ENCODE data around the gene COL27A1. TPM values are rescaled to one million over a fixed set of nuclear protein-coding genes. Genes with fewer than 3 reads are reported as not detected.
"Not testable (repeated sequence)": the region's sequence is repeated elsewhere in the genome, so short reads cannot be mapped to it uniquely, and the experiment has no call there.

Gene COL27A1
- total RNA-seq, 2 donors from 2014 or later = 1.3 to 2.4 TPM

GRCh38 chr9:114319147-114319546 lies 163.8 kb downstream of the COL27A1 start:
- H3K27me3 Mint-ChIP-seq (ENCODE audit: low read depth) = peaks cover 7% of the 10 kb centered on the region
- H3K27ac Mint-ChIP-seq = no peak overlapping the region
- ATAC-seq (replicated peaks in 1 of 2) = no peak
- no peaks in the 10 kb centered on the region for H3K9me3 Mint-ChIP-seq
- H3K4me3 Mint-ChIP-seq = peak overlapping the region in 1 of 2 donors; percentile 4
- H3K4me1 Mint-ChIP-seq (ENCODE audit: low read depth) = peaks cover 32% of the 10 kb centered on the region
- H3K36me3 Mint-ChIP-seq (ENCODE audit: insufficient read depth in 2 of 2) = no peaks in the 10 kb centered on the region
- DNase-seq = no peak

- ATAC-seq (replicated peaks in 1 of 2) (peak in 1 of 2 donors; percentile 65), DNase-seq (peak in 1 of 2 donors; percentile 51)
- not testable (repeated sequence) for H3K36me3 Mint-ChIP-seq (ENCODE audit: insufficient read depth in 2 of 2); H3K27me3 Mint-ChIP-seq (ENCODE audit: low read depth); H3K9me3 Mint-ChIP-seq
- Mint-ChIP-seq H3K4me1 (ENCODE audit: low read depth) (peaks cover 32% of the 10 kb centered on the region), H3K4me3 (peak overlapping the region in 1 of 2 donors; percentile 34), H3K27ac (peak overlapping the region; percentile 42)
Observed at GRCh38 chr9:114320710-114321109, 165.4 kb downstream of the COL27A1 start.

- ATAC-seq (replicated peaks in 1 of 2) (peak; percentile 33 to 61), DNase-seq (peak; percentile 62 to 72)
- H3K9me3 Mint-ChIP-seq = no peaks in the 10 kb centered on the region
- H3K4me1 Mint-ChIP-seq (ENCODE audit: low read depth) = peaks cover 32% of the 10 kb centered on the region
- peak overlapping the region in 1 of 2 donors; percentile 71 for H3K4me3 Mint-ChIP-seq
- H3K36me3 Mint-ChIP-seq (ENCODE audit: insufficient read depth in 2 of 2) = no peaks in the 10 kb centered on the region
- peak overlapping the region; percentile 82 for H3K27ac Mint-ChIP-seq
- peaks cover 7% of the 10 kb centered on the region for H3K27me3 Mint-ChIP-seq (ENCODE audit: low read depth)
Observed at GRCh38 chr9:114321759-114322158, 166.4 kb downstream of the COL27A1 start.

- H3K27ac Mint-ChIP-seq = peak overlapping the region; percentile 82
- H3K4me3 Mint-ChIP-seq = peak overlapping the region in 1 of 2 donors; percentile 71
- not testable (repeated sequence) for H3K36me3 Mint-ChIP-seq (ENCODE audit: insufficient read depth in 2 of 2); H3K27me3 Mint-ChIP-seq (ENCODE audit: low read depth); H3K9me3 Mint-ChIP-seq; DNase-seq
- H3K4me1 Mint-ChIP-seq (ENCODE audit: low read depth) = peaks cover 32% of the 10 kb centered on the region
- peak in 1 of 2 donors; percentile 25 for ATAC-seq (replicated peaks in 1 of 2)
Observed at GRCh38 chr9:114322160-114322818, 167.0 kb downstream of the COL27A1 start.

GRCh38 chr9:114322831-114323531 lies 167.6 kb downstream of the COL27A1 start, which contains the start of gene ORM1:
Gene ORM1 (plus strand): TSS chr9:114323098. CDS start chr9:114323134, 36 bp downstream.
- H3K36me3 Mint-ChIP-seq (ENCODE audit: insufficient read depth in 2 of 2) = not testable (repeated sequence)
- peak within 1 kb of the TSS in 1 of 2 donors; percentile 71 for H3K4me3 Mint-ChIP-seq

GRCh38 chr9:114323849-114324248 lies 168.5 kb downstream of the COL27A1 start:
- peaks cover 19% of the 10 kb centered on the region for H3K4me1 Mint-ChIP-seq (ENCODE audit: low read depth)
- H3K4me3 Mint-ChIP-seq; ATAC-seq (replicated peaks in 1 of 2); H3K36me3 Mint-ChIP-seq (ENCODE audit: insufficient read depth in 2 of 2); DNase-seq; H3K27me3 Mint-ChIP-seq (ENCODE audit: low read depth); H3K27ac Mint-ChIP-seq; H3K9me3 Mint-ChIP-seq: not testable (repeated sequence)

More at GRCh38 chr9:114322831-114323531, 167.6 kb downstream of the COL27A1 start, which contains the start of gene ORM1:
- DNase-seq; H3K9me3 Mint-ChIP-seq; H3K27me3 Mint-ChIP-seq (ENCODE audit: low read depth): not testable (repeated sequence)
- peak in 1 of 2 donors; percentile 3 for ATAC-seq (replicated peaks in 1 of 2)
- peak within 1 kb of the TSS; percentile 82 for H3K27ac Mint-ChIP-seq
- peaks cover 26% of the 10 kb centered on the region for H3K4me1 Mint-ChIP-seq (ENCODE audit: low read depth)

- peaks cover 12% of the 10 kb centered on the region for H3K4me1 Mint-ChIP-seq (ENCODE audit: low read depth)
Observed at GRCh38 chr9:114324492-114324891, 169.2 kb downstream of the COL27A1 start.

GRCh38 chr9:114324965-114325364 lies 169.6 kb downstream of the COL27A1 start:
- peaks cover 12% of the 10 kb centered on the region for H3K4me1 Mint-ChIP-seq (ENCODE audit: low read depth)
- not testable (repeated sequence) for H3K36me3 Mint-ChIP-seq (ENCODE audit: insufficient read depth in 2 of 2); H3K27me3 Mint-ChIP-seq (ENCODE audit: low read depth); H3K4me3 Mint-ChIP-seq; H3K27ac Mint-ChIP-seq; H3K9me3 Mint-ChIP-seq; DNase-seq
- ATAC-seq (replicated peaks in 1 of 2) = peak in 1 of 2 donors; percentile 14

More at GRCh38 chr9:114324492-114324891, 169.2 kb downstream of the COL27A1 start:
- Mint-ChIP-seq H3K27ac (no peak overlapping the region), H3K36me3 (ENCODE audit: insufficient read depth in 2 of 2) (no peaks in the 10 kb centered on the region), H3K9me3 (no peaks in the 10 kb centered on the region), H3K4me3 (no peak overlapping the region), H3K27me3 (ENCODE audit: low read depth) (peaks cover 1% of the 10 kb centered on the region)
- peak in 1 of 2 donors; percentile 8 for ATAC-seq (replicated peaks in 1 of 2)
- DNase-seq = no peak

- not testable (repeated sequence) for H3K4me3 Mint-ChIP-seq; H3K36me3 Mint-ChIP-seq (ENCODE audit: insufficient read depth in 2 of 2); DNase-seq; H3K27ac Mint-ChIP-seq; H3K9me3 Mint-ChIP-seq; H3K27me3 Mint-ChIP-seq (ENCODE audit: low read depth)
- ATAC-seq (replicated peaks in 1 of 2) = peak in 1 of 2 donors; percentile 11
- H3K4me1 Mint-ChIP-seq (ENCODE audit: low read depth) = peaks cover 15% of the 10 kb centered on the region
Observed at GRCh38 chr9:114325684-114326254, 170.4 kb downstream of the COL27A1 start.

- Mint-ChIP-seq H3K4me1 (ENCODE audit: low read depth) (peaks cover 8% of the 10 kb centered on the region), H3K27me3 (ENCODE audit: low read depth) (no peaks in the 10 kb centered on the region), H3K9me3 (no peaks in the 10 kb centered on the region), H3K36me3 (ENCODE audit: insufficient read depth in 2 of 2) (no peaks in the 10 kb centered on the region), H3K27ac (no peak overlapping the region), H3K4me3 (no peak overlapping the region)
- DNase-seq (no peak), ATAC-seq (replicated peaks in 1 of 2) (peak; percentile 1)
Observed at GRCh38 chr9:114327749-114328148, 172.4 kb downstream of the COL27A1 start.

GRCh38 chr9:114328357-114328820 lies 173.1 kb downstream of the COL27A1 start:
- H3K27me3 Mint-ChIP-seq (ENCODE audit: low read depth); DNase-seq; H3K36me3 Mint-ChIP-seq (ENCODE audit: insufficient read depth in 2 of 2); H3K9me3 Mint-ChIP-seq; H3K27ac Mint-ChIP-seq; H3K4me1 Mint-ChIP-seq (ENCODE audit: low read depth); H3K4me3 Mint-ChIP-seq: not testable (repeated sequence)
- peak in 1 of 2 donors; percentile 2 for ATAC-seq (replicated peaks in 1 of 2)

- not testable (repeated sequence) for H3K4me3 Mint-ChIP-seq; H3K27me3 Mint-ChIP-seq (ENCODE audit: low read depth); H3K27ac Mint-ChIP-seq; ATAC-seq (replicated peaks in 1 of 2); H3K36me3 Mint-ChIP-seq (ENCODE audit: insufficient read depth in 2 of 2); H3K4me1 Mint-ChIP-seq (ENCODE audit: low read depth); DNase-seq; H3K9me3 Mint-ChIP-seq
Observed at GRCh38 chr9:114328937-114329624, 173.7 kb downstream of the COL27A1 start.

All from activated T-cell treated with anti-CD3 and anti-CD28 coated beads, Interleukin-2, amount 50 U/mL, for 72 hours (primary cell).